H54 (cell line): ENCODE data around the gene SLC25A25.

Source experiments
- DNase-seq: peaks from one replicate; pipeline ENCODE4 v3.0.0; 2011; ENCODE audit warnings: low spot score, mixed read lengths; ENCODE audit not compliant: insufficient read length
- FAIRE-seq: peaks from 3 replicates; lab custom pipeline; 2011; peaks lifted over from hg19 to GRCh38; lab: Jason Lieb, UNC
- POLR2A ChIP-seq: IDR thresholded peaks from 2 replicates; pipeline ENCODE4 v1.6.1; 2011; ENCODE audit warnings: low read depth, mild to moderate bottlenecking, low read length

SLC25A25 gene

GRCh38 chr9:128149001-128149701, 81.1 kb downstream of the SLC25A25 start, which contains the start of gene LCN2:
Gene LCN2 (plus strand): TSS chr9:128149453. CDS start chr9:128149526, 73 bp downstream.
- DNase-seq, result no peak
- no peak for TF ChIP-seq POLR2A
- no peak for FAIRE-seq

GRCh38 chr9:128149951-128150593, 82.0 kb downstream of the SLC25A25 start:
- DNase-seq (no peak), FAIRE-seq (no peak)
- TF ChIP-seq POLR2A, result no peak

GRCh38 chr9:128150594-128151308, 82.7 kb downstream of the SLC25A25 start:
- no peak for DNase-seq
- TF ChIP-seq POLR2A, result no peak
- no peak for FAIRE-seq

- DNase-seq (no peak), FAIRE-seq (no peak)
- no peak for TF ChIP-seq POLR2A
These were observed 83.5 kb downstream of the SLC25A25 start for GRCh38 chr9:128151309-128152132.

- DNase-seq (no peak), FAIRE-seq (no peak)
- no peak for TF ChIP-seq POLR2A
These were observed 84.4 kb downstream of the SLC25A25 start for GRCh38 chr9:128152133-128153059.

- no peak for DNase-seq
These were observed 85.3 kb downstream of the SLC25A25 start for GRCh38 chr9:128153060-128153946.

GRCh38 chr9:128153947-128154695, 86.1 kb downstream of the SLC25A25 start:
- FAIRE-seq (no peak), DNase-seq (no peak)

More at GRCh38 chr9:128153060-128153946, 85.3 kb downstream of the SLC25A25 start:
- no peak for FAIRE-seq
- no peak for TF ChIP-seq POLR2A

GRCh38 chr9:128155736-128156500, 87.9 kb downstream of the SLC25A25 start:
- no peak for FAIRE-seq

More at GRCh38 chr9:128153947-128154695, 86.1 kb downstream of the SLC25A25 start:
- TF ChIP-seq POLR2A, result no peak

More at GRCh38 chr9:128155736-128156500, 87.9 kb downstream of the SLC25A25 start:
- DNase-seq, result no peak
- TF ChIP-seq POLR2A, result no peak
